PC-3 (cell line): Measurements from ENCODE around the gene GADD45B. TPM values are rescaled to one million over a fixed set of nuclear protein-coding genes. Genes with fewer than 3 reads are reported as not detected.

ENCODE experiments used
- ATAC-seq: fragments of 200-7000 bp; cut with Tn5 transposase; 2 replicates; pipeline ENCODE4 v1.9.1; 2020; ENCODE audit warnings: mild to moderate bottlenecking, moderate library complexity
- BruUV-seq: library from RNA; stranded (reverse); fragments of 400-500 nt; replicated peaks from 2 replicates; lab custom pipeline; 2021; lab: Mats Ljungman, UMichigan
- CTCF ChIA-PET: fragments of 300-600 bp; sonication (Branson Sonifier 250); formaldehyde crosslinking; loops from one replicate; lab custom pipeline; 2022; ENCODE audit warnings: antibody characterized with exemption; lab: Charles Lee
- POLR2A ChIA-PET: fragments of 300-600 bp; sonication (Branson Sonifier 250); formaldehyde crosslinking; loops from one replicate; lab custom pipeline; 2022; ENCODE audit warnings: antibody characterized with exemption; ENCODE audit not compliant: unreplicated experiment; lab: Charles Lee
- DNase-seq: peaks from one replicate; pipeline ENCODE4 v3.0.0-alpha.2; 2015
- H2AFZ ChIP-seq: fragments of 300-600 bp; sonication (generic); 2 replicates; pipeline ENCODE4 v1.6.0; 2016; ENCODE audit warnings: antibody characterized with exemption, low read length
- H3F3A ChIP-seq: fragments of 300-600 bp; sonication (generic); one replicate; pipeline ENCODE4 v1.6.0; 2017; ENCODE audit warnings: antibody characterized with exemption, low read length, control low read depth, mild to moderate bottlenecking; ENCODE audit not compliant: unreplicated experiment
- H3K27ac ChIP-seq: fragments of 300-600 bp; sonication (generic); 2 replicates; pipeline ENCODE4 v1.5.1; 2016; ENCODE audit warnings: mild to moderate bottlenecking, low read length
- H3K27me3 ChIP-seq: fragments of 300-600 bp; sonication (generic); 2 replicates; pipeline ENCODE4 v1.6.1; 2016; ENCODE audit warnings: low read length, mixed read lengths
- H3K36me3 ChIP-seq: fragments of 300-600 bp; sonication (generic); 2 replicates; pipeline ENCODE4 v1.6.1; 2016; ENCODE audit warnings: low read depth, mixed run types, low read length, mixed read lengths
- H3K4me1 ChIP-seq: fragments of 300-600 bp; sonication (generic); 2 replicates; pipeline ENCODE4 v1.5.1; 2016; ENCODE audit warnings: low read length; ENCODE audit not compliant: insufficient read depth
- H3K4me2 ChIP-seq: fragments of 300-600 bp; sonication (generic); 2 replicates; pipeline ENCODE4 v1.6.0; 2016; ENCODE audit warnings: low read length
- H3K4me3 ChIP-seq: fragments of 300-600 bp; sonication (generic); 2 replicates; pipeline ENCODE4 v1.5.1; 2016; ENCODE audit warnings: mild to moderate bottlenecking, low read length, mixed read lengths
- H3K79me2 ChIP-seq: fragments of 300-600 bp; sonication (generic); 2 replicates; pipeline ENCODE4 v1.6.1; 2017; ENCODE audit warnings: low read length, mixed read lengths
- H3K9ac ChIP-seq: fragments of 300-600 bp; sonication (generic); 2 replicates; pipeline ENCODE4 v1.6.0; 2016; ENCODE audit warnings: mild to moderate bottlenecking, low read length
- H3K9me2 ChIP-seq: fragments of 300-600 bp; sonication (generic); replicated peaks from 2 replicates; pipeline ENCODE4 v1.6.1; 2016; ENCODE audit warnings: mixed run types, low read length, mixed read lengths
- H3K9me3 ChIP-seq: fragments of 300-600 bp; sonication (generic); 2 replicates; pipeline ENCODE4 v1.6.1; 2016; ENCODE audit warnings: low read length, mixed read lengths
- H4K20me1 ChIP-seq: fragments of 300-600 bp; sonication (generic); 2 replicates; pipeline ENCODE4 v1.6.1; 2016; ENCODE audit warnings: low read length, mixed read lengths
- CTCF ChIP-seq: fragments of 300-600 bp; sonication (generic); conservative IDR thresholded peaks from 2 replicates; pipeline ENCODE4 v1.5.1; 2017; ENCODE audit warnings: antibody characterized with exemption, low read depth, mild to moderate bottlenecking, low read length
- EZH2 ChIP-seq: fragments of 300-600 bp; sonication (generic); IDR thresholded peaks from one replicate; pipeline ENCODE4 v1.6.1; 2017; ENCODE audit warnings: antibody characterized with exemption, mild to moderate bottlenecking, low read length; ENCODE audit not compliant: unreplicated experiment
- EZH2phosphoT487 ChIP-seq: fragments of 300-600 bp; sonication (generic); IDR thresholded peaks from 2 replicates; pipeline ENCODE4 v1.6.1; 2018; ENCODE audit warnings: mild to moderate bottlenecking, antibody characterized with exemption, low read length, borderline replicate concordance
- intact Hi-C: fragments of 100-400 bp; cut with micrococcal nuclease; formaldehyde crosslinking; loops from 2 replicates; pipeline ENCODE4 v1.9.0; 2023
- total RNA-seq: library from RNA; depleted of rRNA; stranded (reverse); fragments of >200 nt; gene quantifications from 2 replicates; pipeline ENCODE4 v1.2.3, GENCODE V29; 2014

The GADD45B gene
- total RNA-seq, 1 experiment from 2014 or later: 137 TPM

- H3F3A ChIP-seq: no peaks in the 10 kb centered on the region
- no peak overlapping the region for H3K4me2 ChIP-seq
- H4K20me1 ChIP-seq: peaks cover 20% of the 10 kb centered on the region; the same call in 1 of the 2 replicates
- DNase-seq (no peak), ATAC-seq (no peak)
- no peak overlapping the region for H3K4me3 ChIP-seq
- no peak overlapping the region for H3K9ac ChIP-seq
- H3K27me3 ChIP-seq: no peaks in the 10 kb centered on the region
- intact Hi-C loops: no loop called here
- TF ChIP-seq EZH2phosphoT487 (no peak), EZH2 (no peak), CTCF (no peak)
- POLR2A ChIA-PET: interaction anchor here (0.6 to 1.0 kb wide), 2 partner anchors 23 to 157 kb away, joined by 3 to 11 read pairs; no protein-coding TSS in a partner anchor
- no peaks in the 10 kb centered on the region for H3K9me2 ChIP-seq
- H3K9me3 ChIP-seq: no peaks in the 10 kb centered on the region
- H2AFZ ChIP-seq: no peak overlapping the region
- no TSS peak for BruUV-seq
- no peaks in the 10 kb centered on the region for H3K36me3 ChIP-seq
- H3K79me2 ChIP-seq: peaks cover 87% of the 10 kb centered on the region
- H3K4me1 ChIP-seq: peaks cover 11% of the 10 kb centered on the region; the same call in 1 of the 2 replicates
- CTCF ChIA-PET: no interaction called here
- no peak overlapping the region for H3K27ac ChIP-seq
Measured at GRCh38 chr19:2453431-2454025, 22.4 kb upstream of the GADD45B start.

- H3F3A ChIP-seq: no peaks in the 10 kb centered on the region
- peaks cover 13% of the 10 kb centered on the region; the same call in 1 of the 2 replicates for H4K20me1 ChIP-seq
- H3K36me3 ChIP-seq: no peaks in the 10 kb centered on the region
- H3K9ac ChIP-seq: no peak overlapping the region
- H3K4me3 ChIP-seq: no peak overlapping the region
- POLR2A ChIA-PET: interaction anchor here (0.6 to 1.0 kb wide), 2 partner anchors 22 to 157 kb away, joined by 3 to 11 read pairs; no protein-coding TSS in a partner anchor
- H3K4me1 ChIP-seq: peaks cover 11% of the 10 kb centered on the region; the same call in 1 of the 2 replicates
- no peaks in the 10 kb centered on the region for H3K9me3 ChIP-seq
- no peak overlapping the region for H2AFZ ChIP-seq
- peaks cover 78% of the 10 kb centered on the region for H3K79me2 ChIP-seq
- BruUV-seq: no TSS peak
- no peak for ATAC-seq
- intact Hi-C loops: no loop called here
- no peak for TF ChIP-seq EZH2
- no peak overlapping the region for H3K27ac ChIP-seq
- no peaks in the 10 kb centered on the region for H3K27me3 ChIP-seq
- H3K9me2 ChIP-seq: no peaks in the 10 kb centered on the region
- CTCF ChIA-PET: no interaction called here
- no peak for DNase-seq
- peak overlapping the region; percentile 89; the same call in 1 of the 2 replicates for H3K4me2 ChIP-seq
Measured at GRCh38 chr19:2454199-2454961, 21.5 kb upstream of the GADD45B start.

- CTCF ChIA-PET: no interaction called here
Measured at GRCh38 chr19:2454962-2455850, 20.7 kb upstream of the GADD45B start.

More at GRCh38 chr19:2454962-2455850, 20.7 kb upstream of the GADD45B start:
- POLR2A ChIA-PET: no interaction called here
- Histone ChIP-seq H3K27me3 (no peaks in the 10 kb centered on the region), H2AFZ (no peak overlapping the region), H3K4me1 (peaks cover 11% of the 10 kb centered on the region; the same call in 1 of the 2 replicates), H3K9ac (peak overlapping the region; percentile 97), H3K36me3 (no peaks in the 10 kb centered on the region), H3K27ac (no peak overlapping the region), H3F3A (no peaks in the 10 kb centered on the region), H3K9me2 (no peaks in the 10 kb centered on the region), H3K9me3 (no peaks in the 10 kb centered on the region), H3K79me2 (peaks cover 73% of the 10 kb centered on the region), H4K20me1 (peaks cover 13% of the 10 kb centered on the region; the same call in 1 of the 2 replicates), H3K4me3 (peak overlapping the region; percentile 93), H3K4me2 (peak overlapping the region; percentile 89)
- intact Hi-C loops: no loop called here
- ATAC-seq (no peak), DNase-seq (no peak)
- TF ChIP-seq CTCF: no peak
- no peak for TF ChIP-seq EZH2phosphoT487
- no peak for TF ChIP-seq EZH2
- no TSS peak for BruUV-seq
